GM19395 (cell line): ENCODE data around the gene GPR132.

Experiments
- ATAC-seq: cut with Tn5 transposase; IDR thresholded peaks from one replicate; pipeline ENCODE4 v1.9.1; 2021; ENCODE audit warnings: mild to moderate bottlenecking, moderate library complexity; ENCODE audit not compliant: unreplicated experiment

GPR132 gene

DNA sequence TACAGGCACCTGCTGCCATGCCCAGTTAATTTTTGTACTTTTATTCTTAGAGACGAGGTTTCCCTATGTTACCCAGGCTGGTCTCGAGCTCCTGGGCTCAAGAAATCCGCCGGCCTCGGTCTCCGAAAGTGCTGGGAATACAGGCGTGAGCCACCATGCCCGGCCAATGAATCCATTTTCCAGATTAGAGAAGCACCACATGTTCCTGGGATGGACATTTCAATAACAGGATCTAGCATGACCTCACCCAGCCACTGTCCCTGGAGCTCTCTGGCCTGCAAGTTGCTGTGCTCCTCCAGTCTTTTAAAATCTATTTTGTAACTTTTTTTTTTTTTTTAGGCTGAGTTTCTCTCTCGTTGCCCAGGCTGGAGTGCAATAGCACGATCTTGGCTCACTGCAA is 2.2 kb downstream of the GPR132 start:
- ATAC-seq: no peak

- no peak for ATAC-seq
Observed at GRCh38 chr14:105062048-105062433, 3.2 kb downstream of the GPR132 start.

GRCh38 chr14:105061428-105062047 is 3.7 kb downstream of the GPR132 start:
- ATAC-seq: peak; percentile 41

- ATAC-seq: no peak
Observed at GRCh38 chr14:105060751-105061427, 4.3 kb downstream of the GPR132 start.

GRCh38 chr14:105059925-105060565 is 5.2 kb downstream of the GPR132 start:
- ATAC-seq: no peak

- ATAC-seq: no peak
Observed at GRCh38 chr14:105059035-105059924, 6.0 kb downstream of the GPR132 start.

DNA sequence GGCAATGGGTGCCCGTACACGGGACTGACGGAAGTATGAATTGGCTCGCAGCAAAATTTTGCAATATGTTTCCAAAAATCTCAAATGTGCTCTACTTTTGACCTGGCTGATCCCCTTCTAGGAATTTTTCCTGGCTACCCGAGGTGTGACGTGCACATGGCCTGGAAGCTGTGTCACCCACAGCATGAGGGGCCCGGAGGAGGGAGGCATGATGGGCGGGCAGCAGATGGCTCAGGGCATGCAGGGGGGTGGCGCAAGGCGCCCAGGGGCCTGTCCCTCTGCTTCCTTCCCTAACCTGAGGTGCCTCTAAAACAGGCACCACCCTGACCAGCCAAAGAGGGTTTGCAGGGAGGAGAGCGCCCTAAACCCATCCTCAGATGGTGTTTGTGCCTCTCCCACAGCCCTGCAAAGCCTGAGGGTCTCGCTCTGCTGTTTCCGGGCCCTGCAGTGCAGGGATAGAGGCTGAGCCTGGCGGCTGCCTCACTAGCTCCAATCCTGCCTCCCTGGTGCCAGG is 6.7 kb downstream of the GPR132 start:
- no peak for ATAC-seq

- no peak for ATAC-seq
Observed at GRCh38 chr14:105056303-105056831, 8.9 kb downstream of the GPR132 start.

GRCh38 chr14:105055736-105056302 is 9.4 kb downstream of the GPR132 start:
- no peak for ATAC-seq

DNA sequence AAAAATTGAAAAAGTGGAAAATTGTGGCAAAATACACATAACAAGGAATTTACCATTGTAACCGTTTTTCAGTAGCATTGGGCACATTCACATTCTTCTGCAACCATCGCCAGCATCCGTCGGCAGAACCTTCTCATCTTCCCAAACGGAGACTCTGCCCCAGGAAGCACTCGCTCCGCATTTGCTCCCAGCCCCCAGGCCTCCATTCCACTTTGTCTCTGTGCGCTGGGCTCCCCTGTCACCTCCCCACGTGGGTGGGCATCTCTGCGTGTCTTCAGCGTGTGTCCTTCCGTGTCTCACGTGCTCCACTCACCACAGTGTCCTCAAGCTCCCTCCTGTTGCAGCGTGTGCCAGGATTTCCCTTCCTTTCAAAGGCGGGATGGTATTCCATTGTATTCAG is 9.9 kb downstream of the GPR132 start:
- ATAC-seq: no peak

DNA sequence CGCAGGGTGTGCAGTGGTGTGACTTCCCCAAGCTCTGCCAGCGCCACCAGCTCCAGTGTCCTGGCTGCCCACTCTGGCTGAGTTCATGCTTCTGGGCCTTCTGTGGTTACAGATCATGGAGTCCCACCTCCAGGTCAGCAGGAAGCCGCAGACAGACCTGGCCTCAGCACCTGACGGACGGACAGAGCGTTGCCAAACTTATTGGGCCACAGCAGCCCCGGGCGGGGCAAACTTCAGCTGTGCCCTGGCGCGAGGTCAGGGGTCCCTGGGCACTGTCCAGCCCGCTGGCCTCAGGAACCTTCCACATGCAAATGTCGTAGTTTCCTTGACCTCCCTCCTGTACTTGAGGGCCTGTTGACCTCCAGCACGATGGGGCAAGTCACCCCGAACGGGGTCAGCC is 11.2 kb downstream of the GPR132 start:
- ATAC-seq: no peak

GRCh38 chr14:105053421-105053820 is 11.8 kb downstream of the GPR132 start:
- no peak for ATAC-seq

- ATAC-seq: no peak
Observed at GRCh38 chr14:105052110-105052458, 13.1 kb downstream of the GPR132 start.

- ATAC-seq: no peak
Observed at GRCh38 chr14:105051182-105052109, 13.8 kb downstream of the GPR132 start.

GRCh38 chr14:105050551-105050897 is 14.7 kb downstream of the GPR132 start:
- no peak for ATAC-seq

DNA sequence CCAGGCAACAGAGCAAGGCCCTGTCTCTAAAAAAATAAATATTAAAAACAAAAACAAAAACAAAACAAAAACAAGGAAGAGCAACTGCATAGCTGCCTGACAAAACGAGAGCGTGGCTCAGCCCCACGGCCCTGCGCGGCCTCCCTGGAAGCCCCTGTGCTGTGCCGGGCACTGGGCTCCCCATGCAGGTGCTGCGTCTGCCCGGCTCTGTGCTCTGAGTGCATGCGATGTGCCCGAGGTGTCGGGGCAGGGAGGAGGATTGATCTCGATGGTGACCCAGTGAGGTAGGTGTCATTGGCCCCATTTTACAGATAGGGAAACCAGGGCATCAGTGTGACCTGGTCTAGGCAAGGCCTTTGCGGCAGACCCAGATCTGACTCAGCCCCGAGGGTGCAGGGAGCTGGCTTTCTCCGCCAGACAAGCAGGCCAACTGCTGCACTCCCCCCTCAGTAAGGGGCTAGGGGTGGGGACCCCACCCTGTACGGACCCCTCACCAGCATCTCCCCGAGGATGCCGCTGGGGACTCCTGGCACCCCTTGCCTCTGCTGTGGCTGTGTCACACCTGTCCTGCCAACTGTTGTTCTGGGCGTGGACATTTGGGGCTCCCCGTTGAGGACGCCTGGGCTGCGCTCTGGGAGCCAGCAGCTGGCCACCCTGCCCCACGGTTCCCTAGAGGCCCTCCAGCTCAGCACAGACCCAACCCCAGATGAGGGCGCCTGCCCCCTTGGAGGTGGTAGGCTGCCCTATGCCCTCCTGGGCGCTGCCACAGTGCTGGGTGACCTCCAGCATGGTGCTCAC is 15.3 kb downstream of the GPR132 start:
- ATAC-seq: no peak

DNA sequence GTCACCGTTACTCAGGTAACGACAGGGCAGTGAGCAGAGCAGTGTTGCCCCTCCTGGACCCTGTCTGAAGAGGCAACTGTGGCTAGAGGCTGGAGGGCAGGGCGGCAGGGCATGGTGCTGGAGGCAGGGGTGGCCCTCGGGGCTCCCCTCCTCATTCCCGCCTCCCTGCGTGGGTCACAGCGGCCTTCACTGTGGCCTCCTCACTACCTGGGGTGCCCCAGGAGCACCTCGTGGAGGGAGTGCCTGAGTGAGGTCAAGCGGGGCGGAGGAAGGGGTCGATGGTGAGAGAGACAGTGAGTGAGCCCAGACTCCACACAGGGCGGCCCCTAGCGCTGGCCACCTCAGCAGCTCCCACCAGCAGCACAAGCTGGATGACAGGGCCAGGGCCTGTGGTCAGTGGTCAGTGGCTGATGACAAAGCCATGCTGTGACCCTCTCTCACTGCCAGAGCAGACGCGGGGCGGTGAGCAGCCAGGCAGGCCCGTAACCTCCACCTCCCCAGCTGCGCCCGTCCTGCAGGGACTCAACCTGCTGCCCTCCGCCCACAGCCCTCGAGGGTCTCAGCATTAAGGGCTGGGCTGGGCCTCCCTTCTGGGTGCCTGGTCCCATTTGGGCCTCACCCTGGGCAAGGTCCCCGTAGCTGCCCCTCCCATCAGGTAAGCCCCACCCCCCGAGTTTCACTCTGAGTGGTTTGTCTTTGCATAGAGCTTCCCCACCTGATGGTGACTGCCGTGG is 17.8 kb downstream of the GPR132 start:
- ATAC-seq: no peak

- no peak for ATAC-seq
Observed at GRCh38 chr14:105046891-105047282, 18.3 kb downstream of the GPR132 start.
